GM23338 (cell line): ENCODE measurements around the gene KRTAP10-12. TPM values are rescaled to one million over a fixed set of nuclear protein-coding genes. Genes with fewer than 3 reads are reported as not detected.
A peak's percentile ranks its signal among the peaks of the same experiment; 100 is the strongest.

Source experiments
- ATAC-seq: fragments of 200-7000 bp; cut with Tn5 transposase; 3 replicates; pipeline ENCODE4 v1.9.1; 2020
- DNase-seq: peaks from one replicate; pipeline ENCODE4 v3.0.0-alpha.2; 2015; ENCODE audit warnings: low spot score
- H2AFZ ChIP-seq: fragments of 200-600 bp; sonication (generic); 2 replicates; pipeline ENCODE4 v1.8.0; 2016; ENCODE audit warnings: antibody characterized with exemption, mild to moderate bottlenecking, moderate library complexity
- H3F3A ChIP-seq: fragments of 200-600 bp; sonication (generic); replicated peaks from 2 replicates; pipeline ENCODE4 v1.8.0; 2017; ENCODE audit warnings: antibody characterized with exemption, mixed run types, low read depth
- H3K27ac ChIP-seq: fragments of 200-600 bp; sonication (generic); 2 replicates; pipeline ENCODE4 v1.6.1; 2016; ENCODE audit warnings: low read depth
- H3K27me3 ChIP-seq: fragments of 200-600 bp; sonication (generic); 2 replicates; pipeline ENCODE4 v1.8.0; 2016; ENCODE audit warnings: mild to moderate bottlenecking, mixed run types, moderate library complexity; ENCODE audit not compliant: insufficient read depth
- H3K36me3 ChIP-seq: fragments of 200-600 bp; sonication (generic); 2 replicates; pipeline ENCODE4 v1.8.0; 2016; ENCODE audit warnings: mild to moderate bottlenecking; ENCODE audit not compliant: insufficient read depth
- H3K4me1 ChIP-seq: fragments of 200-600 bp; sonication (generic); 2 replicates; pipeline ENCODE4 v1.8.0; 2016; ENCODE audit warnings: mild to moderate bottlenecking, moderate library complexity; ENCODE audit not compliant: insufficient read depth
- H3K4me2 ChIP-seq: fragments of 200-600 bp; sonication (generic); 2 replicates; pipeline ENCODE4 v1.7.1; 2017; ENCODE audit warnings: mixed run types
- H3K4me3 ChIP-seq: fragments of 200-600 bp; sonication (generic); 2 replicates; pipeline ENCODE4 v1.6.1; 2016; ENCODE audit warnings: mixed run types
- H3K79me2 ChIP-seq: fragments of 200-600 bp; sonication (generic); replicated peaks from 2 replicates; pipeline ENCODE4 v1.8.0; 2017; ENCODE audit warnings: mild to moderate bottlenecking; ENCODE audit not compliant: insufficient read depth
- H3K9me2 ChIP-seq: fragments of 200-600 bp; sonication (generic); 2 replicates; pipeline ENCODE4 v1.8.0; 2017; ENCODE audit not compliant: insufficient read depth
- H4K20me1 ChIP-seq: fragments of 200-600 bp; sonication (generic); replicated peaks from 2 replicates; pipeline ENCODE4 v1.8.0; 2017; ENCODE audit warnings: mild to moderate bottlenecking; ENCODE audit not compliant: insufficient read depth
- H3K27ac Mint-ChIP-seq: 2 replicates; pipeline ENCODE4 v1.8.0; 2020; ENCODE audit warnings: inconsistent platforms, mild to moderate bottlenecking, moderate library complexity, mixed read lengths
- H3K27me3 Mint-ChIP-seq: 3 replicates; pipeline ENCODE4 v1.8.0; 2022; ENCODE audit warnings: low read depth, mild to moderate bottlenecking, moderate library complexity, mixed read lengths, inconsistent platforms; ENCODE audit not compliant: insufficient read depth, poor library complexity
- H3K36me3 Mint-ChIP-seq: 3 replicates; pipeline ENCODE4 v1.8.0; 2021; ENCODE audit warnings: low read depth, mild to moderate bottlenecking, inconsistent platforms, moderate library complexity, mixed read lengths
- H3K4me1 Mint-ChIP-seq: 3 replicates; pipeline ENCODE4 v1.8.0; 2020; ENCODE audit warnings: mild to moderate bottlenecking, inconsistent platforms, mixed read lengths
- H3K4me3 Mint-ChIP-seq: 3 replicates; pipeline ENCODE4 v1.8.0; 2021; ENCODE audit warnings: moderate library complexity, mild to moderate bottlenecking, inconsistent platforms, mixed read lengths
- H3K9me3 Mint-ChIP-seq: 3 replicates; pipeline ENCODE4 v1.8.0; 2020; ENCODE audit warnings: moderate library complexity, mild to moderate bottlenecking, inconsistent platforms, mixed read lengths
- EZH2phosphoT487 ChIP-seq: fragments of 200-600 bp; sonication (generic); IDR thresholded peaks from one replicate; pipeline ENCODE4 v1.8.1; 2018; ENCODE audit warnings: antibody characterized with exemption; ENCODE audit not compliant: unreplicated experiment
- POLR2AphosphoS5 ChIP-seq: IDR thresholded peaks from 2 replicates; pipeline ENCODE4 v1.6.1; 2016; ENCODE audit warnings: antibody characterized with exemption, low read depth
- polyA plus RNA-seq: library from polyadenylated mRNA; unstranded; fragments of >200 nt; fragmentation: Nextera tagmentation; extraction: Ambion mirVana; gene quantifications from 2 replicates; pipeline ENCODE4 v1.2.1, GENCODE V29; 2016
- total RNA-seq: library from RNA; depleted of rRNA; stranded (reverse); fragments of >200 nt; shearing (Covaris generic); gene quantifications from 2 replicates; pipeline ENCODE4 v1.2.3, GENCODE V29; 2014
- TF ChIP-seq, protein P1 (sequence below): fragments of 250-450 bp; sonication (Bioruptor Pico); IDR thresholded peaks from 2 replicates; pipeline ENCODE4 v1.5.0; 2020; ENCODE audit warnings: mild to moderate bottlenecking, moderate library complexity

The KRTAP10-12 gene
- total and polyA plus RNA-seq, 2 experiments from 2014 or later: not detected

DNA sequence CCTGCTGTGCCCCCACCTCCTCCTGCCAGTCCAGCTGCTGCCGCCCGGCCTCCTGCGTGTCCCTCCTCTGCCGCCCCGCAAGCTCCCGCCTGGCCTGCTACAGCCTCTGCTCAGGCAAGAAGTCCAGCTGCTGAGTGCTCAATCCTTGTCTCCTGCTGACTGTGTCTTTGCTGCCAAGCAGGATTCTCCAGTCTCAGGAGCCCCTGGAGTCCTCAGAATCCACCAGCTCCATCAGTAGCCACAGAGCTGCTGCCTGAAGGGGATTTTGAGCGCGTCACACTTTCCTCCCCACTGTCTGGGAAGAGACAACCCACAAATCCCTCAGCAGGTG, 49.8 kb upstream of the KRTAP10-12 start (continued):
- TF ChIP-seq, protein P1, sequence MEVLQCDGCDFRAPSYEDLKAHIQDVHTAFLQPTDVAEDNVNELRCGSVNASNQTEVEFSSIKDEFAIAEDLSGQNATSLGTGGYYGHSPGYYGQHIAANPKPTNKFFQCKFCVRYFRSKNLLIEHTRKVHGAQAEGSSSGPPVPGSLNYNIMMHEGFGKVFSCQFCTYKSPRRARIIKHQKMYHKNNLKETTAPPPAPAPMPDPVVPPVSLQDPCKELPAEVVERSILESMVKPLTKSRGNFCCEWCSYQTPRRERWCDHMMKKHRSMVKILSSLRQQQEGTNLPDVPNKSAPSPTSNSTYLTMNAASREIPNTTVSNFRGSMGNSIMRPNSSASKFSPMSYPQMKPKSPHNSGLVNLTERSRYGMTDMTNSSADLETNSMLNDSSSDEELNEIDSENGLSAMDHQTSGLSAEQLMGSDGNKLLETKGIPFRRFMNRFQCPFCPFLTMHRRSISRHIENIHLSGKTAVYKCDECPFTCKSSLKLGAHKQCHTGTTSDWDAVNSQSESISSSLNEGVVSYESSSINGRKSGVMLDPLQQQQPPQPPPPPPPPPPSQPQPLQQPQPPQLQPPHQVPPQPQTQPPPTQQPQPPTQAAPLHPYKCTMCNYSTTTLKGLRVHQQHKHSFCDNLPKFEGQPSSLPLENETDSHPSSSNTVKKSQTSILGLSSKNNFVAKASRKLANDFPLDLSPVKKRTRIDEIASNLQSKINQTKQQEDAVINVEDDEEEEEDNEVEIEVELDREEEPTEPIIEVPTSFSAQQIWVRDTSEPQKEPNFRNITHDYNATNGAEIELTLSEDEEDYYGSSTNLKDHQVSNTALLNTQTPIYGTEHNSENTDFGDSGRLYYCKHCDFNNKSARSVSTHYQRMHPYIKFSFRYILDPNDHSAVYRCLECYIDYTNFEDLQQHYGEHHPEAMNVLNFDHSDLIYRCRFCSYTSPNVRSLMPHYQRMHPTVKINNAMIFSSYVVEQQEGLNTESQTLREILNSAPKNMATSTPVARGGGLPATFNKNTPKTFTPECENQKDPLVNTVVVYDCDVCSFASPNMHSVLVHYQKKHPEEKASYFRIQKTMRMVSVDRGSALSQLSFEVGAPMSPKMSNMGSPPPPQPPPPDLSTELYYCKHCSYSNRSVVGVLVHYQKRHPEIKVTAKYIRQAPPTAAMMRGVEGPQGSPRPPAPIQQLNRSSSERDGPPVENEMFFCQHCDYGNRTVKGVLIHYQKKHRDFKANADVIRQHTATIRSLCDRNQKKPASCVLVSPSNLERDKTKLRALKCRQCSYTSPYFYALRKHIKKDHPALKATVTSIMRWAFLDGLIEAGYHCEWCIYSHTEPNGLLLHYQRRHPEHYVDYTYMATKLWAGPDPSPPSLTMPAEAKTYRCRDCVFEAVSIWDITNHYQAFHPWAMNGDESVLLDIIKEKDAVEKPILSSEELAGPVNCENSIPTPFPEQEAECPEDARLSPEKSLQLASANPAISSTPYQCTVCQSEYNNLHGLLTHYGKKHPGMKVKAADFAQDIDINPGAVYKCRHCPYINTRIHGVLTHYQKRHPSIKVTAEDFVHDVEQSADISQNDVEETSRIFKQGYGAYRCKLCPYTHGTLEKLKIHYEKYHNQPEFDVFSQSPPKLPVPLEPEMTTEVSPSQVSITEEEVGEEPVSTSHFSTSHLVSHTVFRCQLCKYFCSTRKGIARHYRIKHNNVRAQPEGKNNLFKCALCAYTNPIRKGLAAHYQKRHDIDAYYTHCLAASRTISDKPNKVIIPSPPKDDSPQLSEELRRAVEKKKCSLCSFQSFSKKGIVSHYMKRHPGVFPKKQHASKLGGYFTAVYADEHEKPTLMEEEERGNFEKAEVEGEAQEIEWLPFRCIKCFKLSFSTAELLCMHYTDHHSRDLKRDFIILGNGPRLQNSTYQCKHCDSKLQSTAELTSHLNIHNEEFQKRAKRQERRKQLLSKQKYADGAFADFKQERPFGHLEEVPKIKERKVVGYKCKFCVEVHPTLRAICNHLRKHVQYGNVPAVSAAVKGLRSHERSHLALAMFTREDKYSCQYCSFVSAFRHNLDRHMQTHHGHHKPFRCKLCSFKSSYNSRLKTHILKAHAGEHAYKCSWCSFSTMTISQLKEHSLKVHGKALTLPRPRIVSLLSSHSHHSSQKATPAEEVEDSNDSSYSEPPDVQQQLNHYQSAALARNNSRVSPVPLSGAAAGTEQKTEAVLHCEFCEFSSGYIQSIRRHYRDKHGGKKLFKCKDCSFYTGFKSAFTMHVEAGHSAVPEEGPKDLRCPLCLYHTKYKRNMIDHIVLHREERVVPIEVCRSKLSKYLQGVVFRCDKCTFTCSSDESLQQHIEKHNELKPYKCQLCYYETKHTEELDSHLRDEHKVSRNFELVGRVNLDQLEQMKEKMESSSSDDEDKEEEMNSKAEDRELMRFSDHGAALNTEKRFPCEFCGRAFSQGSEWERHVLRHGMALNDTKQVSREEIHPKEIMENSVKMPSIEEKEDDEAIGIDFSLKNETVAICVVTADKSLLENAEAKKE (CRISPR knock-in tag): no peak

DNA sequence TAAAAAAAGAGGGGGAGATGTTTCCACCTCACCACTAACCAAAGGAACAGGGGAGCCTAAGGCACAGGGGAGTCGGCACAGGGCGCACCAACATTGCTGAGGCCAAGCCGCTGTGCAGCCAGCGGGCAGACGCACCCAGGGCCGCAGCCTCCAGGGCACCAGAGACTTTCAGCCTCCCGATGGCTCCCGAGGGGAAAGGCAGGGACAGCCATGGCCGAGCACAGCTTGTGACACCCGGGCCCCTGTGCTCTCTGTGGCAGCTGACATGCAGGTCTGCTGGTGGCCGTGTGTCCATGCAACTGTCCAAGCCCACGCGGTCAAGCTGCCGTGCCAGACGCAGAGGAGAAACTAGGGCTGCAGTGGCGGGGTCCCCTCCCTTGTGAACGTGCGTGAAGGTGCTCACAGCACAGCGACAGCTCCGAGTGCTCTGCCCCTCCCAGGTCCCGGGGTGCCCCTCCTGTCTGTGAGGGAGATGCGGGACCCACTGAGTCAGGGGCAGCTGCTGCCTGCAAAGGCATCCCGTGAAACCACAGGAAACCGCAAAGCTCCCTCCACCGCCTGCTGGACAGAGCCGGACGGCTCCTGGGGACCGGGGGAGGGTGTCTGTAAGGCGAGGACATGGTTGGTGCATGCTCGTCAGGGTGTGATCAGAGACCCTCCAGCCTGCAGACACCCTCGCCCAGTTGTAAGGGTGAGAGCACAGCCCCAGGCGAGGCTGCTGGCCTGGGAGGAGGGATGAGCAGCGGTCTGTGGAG, 48.2 kb upstream of the KRTAP10-12 start:
- no peaks in the 10 kb centered on the region for H3K79me2 ChIP-seq
- DNase-seq (no peak), ATAC-seq (peak; percentile 12; the same call in 1 of the 3 replicates)
- no peak overlapping the region for H3K27ac ChIP-seq
- no peaks in the 10 kb centered on the region for H3F3A ChIP-seq
- H3K36me3 Mint-ChIP-seq: peaks cover 8% of the 10 kb centered on the region; the same call in 2 of the 3 replicates
- no peaks in the 10 kb centered on the region for H3K27me3 ChIP-seq
- TF ChIP-seq EZH2phosphoT487 (no peak), POLR2AphosphoS5 (no peak)
- H3K27ac Mint-ChIP-seq: no peak overlapping the region
- H3K4me2 ChIP-seq: no peak overlapping the region
- H2AFZ ChIP-seq: no peak overlapping the region
- H3K27me3 Mint-ChIP-seq: peaks cover 9% of the 10 kb centered on the region
- H4K20me1 ChIP-seq: no peaks in the 10 kb centered on the region
- peaks cover 20% of the 10 kb centered on the region for H3K9me3 Mint-ChIP-seq
- no peak overlapping the region for H3K4me3 ChIP-seq
- no peak overlapping the region for H3K4me3 Mint-ChIP-seq
- no peaks in the 10 kb centered on the region for H3K9me2 ChIP-seq
- no peaks in the 10 kb centered on the region for H3K4me1 ChIP-seq
- peaks cover 10% of the 10 kb centered on the region for H3K4me1 Mint-ChIP-seq
- H3K36me3 ChIP-seq: no peaks in the 10 kb centered on the region
